Stimulated activated CD4-positive, alpha-beta T cell treated with anti-CD3 and anti-CD28 coated beads, Interleukin-1b, Interleukin-23, amount 100 ng/mL, for 48 hours (primary cell): ENCODE data around the gene VSTM1.
A peak's percentile ranks its signal among the peaks of the same experiment; 100 is the strongest.
"Not testable (repeated sequence)": the region's sequence is repeated elsewhere in the genome, so short reads cannot be mapped to it uniquely, and the experiment has no call there.

Experiments
- DNase-seq: peaks from one replicate; pipeline ENCODE4 v3.0.0-alpha.2; 2020

The VSTM1 gene

DNA sequence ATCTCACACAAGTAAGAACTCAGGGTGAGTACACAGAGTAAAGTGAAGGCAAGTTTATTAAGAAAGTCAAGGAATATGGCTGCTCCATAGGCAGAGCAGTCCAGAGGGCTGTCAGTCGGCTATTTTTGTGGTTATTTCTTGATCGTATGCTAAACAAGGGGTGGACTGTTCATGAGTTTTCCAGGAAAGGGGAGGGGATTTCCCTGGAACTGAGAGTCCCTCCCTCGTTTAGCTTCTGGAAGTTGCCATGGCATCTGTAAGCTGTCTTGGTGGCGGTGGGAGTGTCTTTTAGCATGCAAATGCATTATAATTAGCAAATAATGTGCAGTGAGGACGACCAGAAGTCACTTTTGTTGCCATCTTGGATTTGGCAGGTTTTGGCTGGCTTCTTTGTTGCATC, 5.8 kb upstream of the VSTM1 start:
- no peak for DNase-seq

DNA sequence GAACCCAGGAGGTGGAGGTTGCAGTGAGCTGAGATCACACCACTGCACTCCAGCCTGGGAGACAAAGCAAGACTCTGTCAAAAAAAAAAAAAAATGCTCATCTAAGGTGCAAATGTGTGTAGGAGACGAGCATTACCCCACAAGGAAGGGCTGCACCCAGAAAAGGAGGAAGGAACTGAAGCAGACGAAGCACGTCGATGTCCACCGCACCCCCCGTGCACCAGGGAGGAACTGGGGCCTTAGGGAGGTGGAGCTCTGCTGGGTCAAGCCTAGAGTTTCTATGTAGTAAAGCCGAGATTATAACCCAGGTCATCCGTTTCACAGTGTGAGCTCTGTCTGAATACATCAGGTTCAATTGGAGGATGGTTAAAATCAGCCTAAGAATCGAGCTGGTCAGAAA, 1.1 kb downstream of the VSTM1 start:
- DNase-seq: no peak

DNA sequence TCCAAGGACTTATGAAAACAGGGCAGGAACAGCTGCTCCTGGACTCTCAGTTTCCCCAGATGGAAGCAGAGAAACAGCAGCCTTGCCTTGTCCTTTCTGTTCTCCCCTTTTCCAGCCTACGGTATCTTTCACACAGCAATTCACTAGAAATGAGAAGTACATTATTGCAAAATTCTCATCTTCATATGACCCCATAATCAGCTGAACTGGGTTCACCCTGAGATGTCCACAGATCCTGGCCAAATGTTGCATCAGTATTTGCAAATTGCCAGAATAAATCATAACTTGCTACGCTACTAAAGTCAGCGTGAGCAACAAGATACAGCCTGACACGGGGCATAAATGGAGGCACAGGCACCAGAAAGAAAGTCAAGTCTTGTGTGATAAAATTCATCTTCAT, 16.1 kb downstream of the VSTM1 start:
- no peak for DNase-seq

DNA sequence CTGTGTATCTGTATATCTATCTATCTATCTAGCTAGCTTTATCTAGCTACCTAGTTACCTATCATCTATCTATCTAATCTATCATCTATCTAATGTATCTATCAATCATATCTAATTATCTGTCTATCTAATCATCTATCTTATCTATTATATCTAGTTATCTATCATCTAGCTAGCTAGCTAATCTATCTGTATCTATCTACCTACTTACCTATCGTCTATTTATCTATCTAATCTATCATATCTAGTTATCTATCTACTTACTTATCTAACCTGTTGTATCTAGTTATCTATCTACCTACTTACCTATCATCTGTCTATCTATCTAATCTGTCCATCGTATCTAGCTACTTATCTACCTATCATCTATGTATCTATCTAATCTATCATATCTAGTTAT, 17.9 kb downstream of the VSTM1 start:
- no peak for DNase-seq

DNA sequence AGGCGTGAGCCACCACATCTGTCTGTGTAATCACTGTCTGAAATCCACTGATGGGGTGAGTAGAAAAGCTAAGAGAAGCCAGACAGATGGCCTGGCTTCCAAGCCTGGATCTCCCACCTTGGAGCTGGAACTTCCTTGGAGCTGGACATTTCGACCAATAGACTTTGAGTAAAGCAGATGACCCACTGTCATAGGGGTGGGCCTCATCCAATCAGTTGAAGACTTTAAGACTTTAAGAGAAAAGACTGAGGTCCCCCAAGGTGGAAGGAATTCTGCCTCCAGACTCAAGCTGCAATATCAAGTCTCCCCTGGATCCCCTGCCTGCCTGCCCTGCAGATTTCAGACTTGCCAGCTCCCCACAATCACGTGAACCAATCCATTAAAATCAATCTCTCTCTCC, 20.7 kb downstream of the VSTM1 start:
- DNase-seq: no peak

DNA sequence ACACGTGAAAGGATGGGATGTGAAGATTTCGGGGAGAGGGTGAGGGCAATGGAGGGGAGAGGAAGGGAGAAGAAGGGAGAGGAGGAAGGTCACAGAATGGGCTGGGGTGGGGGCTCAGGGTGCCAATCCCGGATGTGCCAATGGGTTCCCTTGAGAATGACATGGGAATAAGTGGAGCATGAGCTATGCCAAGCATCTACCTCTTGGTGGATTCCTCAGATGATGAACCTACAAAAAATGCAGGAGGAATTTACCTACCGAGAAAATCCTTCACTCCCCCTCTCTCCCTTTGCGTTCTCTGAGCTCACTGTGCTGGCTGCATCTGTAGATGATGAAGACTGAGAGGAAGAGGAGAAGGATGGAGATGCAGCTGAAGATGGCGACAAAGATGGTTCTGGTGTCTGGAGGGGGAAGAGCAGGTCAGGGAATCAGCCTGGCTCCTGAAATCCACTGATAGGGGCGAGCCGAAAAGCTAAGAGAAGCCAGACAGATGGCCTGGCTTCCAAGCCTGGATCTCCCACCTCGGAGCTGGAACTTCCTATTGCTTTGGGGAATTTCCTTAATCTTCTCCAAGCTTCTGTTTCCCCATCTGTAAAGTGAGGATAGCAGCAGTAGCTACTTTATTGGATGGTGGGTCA, 21.6 kb downstream of the VSTM1 start:
- no peak for DNase-seq

DNA sequence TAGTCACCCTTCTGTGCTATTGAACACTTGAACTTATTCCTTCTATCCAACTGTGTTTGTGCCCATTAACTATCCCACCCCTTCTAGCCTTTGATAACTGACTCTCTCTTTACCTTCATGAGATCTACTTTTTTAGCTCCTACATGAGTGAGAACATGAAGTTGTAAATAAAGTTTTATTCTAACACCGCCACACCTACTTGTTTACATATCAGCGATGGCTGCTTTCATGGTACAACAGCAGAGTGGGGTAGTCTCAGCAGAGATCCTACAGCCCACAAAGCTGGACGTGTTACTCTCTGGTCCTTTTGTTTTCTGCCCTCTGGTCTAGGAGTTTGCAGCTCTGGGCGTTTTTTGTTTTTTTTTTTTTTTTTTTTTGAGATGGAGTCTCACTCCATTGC, 23.7 kb downstream of the VSTM1 start:
- DNase-seq: no peak

DNA sequence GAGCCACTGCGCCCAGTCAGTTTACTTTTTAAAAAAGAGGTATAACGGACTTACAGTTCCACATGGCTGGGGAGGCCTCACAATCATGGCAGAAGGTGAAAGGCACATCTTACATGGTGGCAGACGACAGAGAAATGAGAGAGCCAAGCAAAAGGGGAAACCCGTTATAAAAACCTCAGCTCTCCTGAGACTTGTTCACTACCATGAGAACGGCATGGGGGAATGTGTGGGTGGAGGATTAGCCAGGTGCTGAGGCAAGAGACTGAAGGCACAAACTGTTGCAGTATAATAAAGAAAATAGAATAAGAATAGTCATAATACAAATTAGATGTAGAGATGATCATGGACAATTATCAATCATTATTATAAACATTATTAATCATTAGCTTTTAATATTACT, 27.2 kb downstream of the VSTM1 start:
- DNase-seq: not testable (repeated sequence)

DNA sequence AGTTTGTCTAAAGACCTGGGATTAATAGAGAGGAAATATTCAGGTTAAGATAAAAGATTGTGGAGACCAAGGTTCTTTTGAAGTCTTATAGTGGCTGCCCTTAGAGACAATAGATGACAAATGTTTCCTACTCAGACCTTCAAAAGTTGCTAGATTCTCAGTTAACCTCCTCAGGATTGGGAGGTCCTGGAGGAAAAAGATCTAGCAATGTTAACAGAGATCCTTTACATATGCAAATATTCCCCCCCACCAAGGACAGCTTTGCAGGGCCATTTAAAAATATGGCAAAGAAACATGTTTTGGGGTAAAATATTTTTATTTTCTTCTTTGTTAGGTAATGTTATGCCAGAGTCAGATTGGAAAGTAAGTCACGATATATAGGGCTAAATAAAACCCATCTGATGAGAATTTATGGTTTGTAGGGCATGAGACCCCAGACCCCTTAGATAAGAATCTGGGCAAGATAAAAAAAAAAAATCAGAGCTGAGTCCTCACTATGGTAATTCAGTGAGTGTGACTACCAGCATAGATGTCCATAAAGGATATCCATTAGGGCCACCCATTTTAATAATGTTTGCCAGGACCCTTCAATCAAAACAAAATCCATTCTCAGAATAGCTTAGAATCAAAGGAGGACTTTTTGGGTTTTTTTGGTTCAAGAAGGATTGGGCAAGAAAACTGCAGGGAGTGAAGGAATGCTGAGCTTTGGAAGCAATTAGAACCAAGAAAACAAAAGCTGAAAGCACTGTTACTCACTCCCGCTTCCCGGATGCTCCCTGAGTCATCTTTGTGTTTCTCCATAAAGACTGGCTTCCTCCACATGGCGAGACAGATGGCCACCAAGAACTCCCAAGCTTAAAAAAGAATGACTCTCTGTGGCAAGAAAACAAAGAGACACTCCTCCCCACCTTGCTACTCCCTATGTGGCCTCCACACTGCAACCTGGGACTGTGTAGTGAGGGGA, 28.2 kb downstream of the VSTM1 start:
- DNase-seq: no peak

DNA sequence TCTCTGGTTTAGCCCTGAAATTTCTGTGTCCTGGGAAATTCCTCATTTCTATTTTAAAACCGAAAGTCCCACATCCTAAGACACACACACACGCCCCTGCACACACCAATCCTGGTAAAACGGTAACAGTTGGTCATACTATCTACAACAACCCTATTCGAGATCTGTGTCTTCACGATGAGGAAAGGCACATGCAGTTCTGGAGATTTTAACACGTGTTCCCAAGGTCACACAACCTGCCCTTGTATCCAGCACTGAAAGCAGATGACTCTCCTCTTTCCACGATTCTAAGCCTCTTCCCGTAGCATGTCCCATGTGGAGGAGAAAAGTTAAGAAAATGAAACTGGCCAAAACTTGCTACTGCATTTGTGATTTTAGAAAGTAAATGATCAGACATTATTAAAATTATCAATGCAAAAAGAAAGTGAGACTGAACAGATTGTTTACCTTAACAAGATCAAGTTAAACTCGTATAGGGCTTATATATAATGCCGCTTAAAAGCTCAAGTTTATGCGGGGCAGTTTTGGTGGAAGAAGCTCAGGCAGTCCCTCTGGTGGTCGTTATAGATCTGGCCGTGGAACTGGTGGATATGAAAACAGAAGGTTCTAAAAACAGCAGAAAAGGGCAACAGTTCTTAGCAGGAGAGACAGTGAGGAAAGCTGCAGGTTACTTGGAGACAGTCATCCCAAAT, 32.7 kb downstream of the VSTM1 start:
- DNase-seq: no peak

DNA sequence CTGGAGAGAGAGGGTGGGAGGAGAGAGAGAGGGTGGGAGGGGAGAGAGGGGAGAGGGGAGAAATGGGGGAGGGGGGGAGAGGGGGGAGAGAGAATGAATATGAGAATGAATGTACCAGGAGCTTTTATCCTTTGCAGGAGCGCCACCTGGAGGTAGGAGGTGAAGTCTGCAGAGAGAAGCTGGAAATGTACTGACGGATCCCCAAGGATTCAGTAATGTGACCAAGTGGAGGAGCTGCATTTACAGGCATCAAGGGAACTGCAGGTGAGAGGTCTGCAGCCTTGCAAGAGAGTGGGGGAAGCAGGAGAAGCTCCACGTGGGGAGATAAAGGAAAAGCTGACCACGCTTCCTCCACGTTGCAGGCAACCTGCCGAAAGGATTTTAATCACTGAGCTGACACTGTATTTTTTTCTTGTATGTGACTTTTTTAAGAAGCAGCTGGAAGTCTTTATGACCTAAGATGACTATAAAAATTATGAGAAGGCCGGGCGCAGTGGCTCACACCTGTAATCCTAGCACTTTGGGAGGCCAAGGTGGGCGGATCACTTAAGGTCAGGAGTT, 33.7 kb downstream of the VSTM1 start:
- peak; percentile 45 for DNase-seq

DNA sequence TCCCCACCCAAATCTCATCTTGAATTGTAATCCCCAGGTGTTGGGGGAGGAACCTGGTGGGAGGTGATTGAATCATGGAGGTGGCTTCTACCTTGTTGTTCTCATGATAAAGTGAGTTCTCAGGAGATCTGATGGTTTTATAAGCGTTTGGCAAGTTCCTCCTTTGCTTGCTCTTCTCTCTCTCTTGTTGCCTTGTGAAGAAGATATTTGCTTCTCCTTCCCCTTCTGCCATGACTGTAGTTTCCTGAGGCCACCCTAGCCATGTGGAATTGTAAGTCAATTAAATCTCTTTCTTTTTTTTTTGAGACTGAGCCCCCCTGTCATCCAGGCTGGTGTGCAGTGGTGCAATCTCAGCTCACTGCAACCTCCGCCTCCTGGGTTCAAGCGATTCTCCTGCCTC, 34.4 kb downstream of the VSTM1 start:
- no peak for DNase-seq

DNA sequence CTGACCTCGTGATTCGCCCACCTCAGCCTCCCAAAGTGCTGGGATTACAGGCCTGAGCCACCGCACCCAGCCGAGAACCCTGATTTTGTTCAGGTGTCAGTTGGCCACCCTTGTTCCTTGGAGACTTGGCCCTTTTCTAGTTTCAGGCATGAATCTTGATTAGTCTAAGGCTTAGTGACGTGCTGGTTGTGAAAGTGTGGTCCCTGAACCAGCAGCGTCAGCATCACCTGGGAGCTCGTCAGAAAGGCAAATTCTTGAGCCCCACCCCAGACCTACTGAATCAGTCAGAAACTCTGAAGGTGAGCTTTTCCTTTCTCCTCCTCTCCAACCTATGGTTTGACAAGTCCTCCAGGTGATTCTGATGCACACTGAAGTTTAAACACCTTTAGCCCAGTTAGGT, 37.0 kb downstream of the VSTM1 start:
- DNase-seq: no peak

DNA sequence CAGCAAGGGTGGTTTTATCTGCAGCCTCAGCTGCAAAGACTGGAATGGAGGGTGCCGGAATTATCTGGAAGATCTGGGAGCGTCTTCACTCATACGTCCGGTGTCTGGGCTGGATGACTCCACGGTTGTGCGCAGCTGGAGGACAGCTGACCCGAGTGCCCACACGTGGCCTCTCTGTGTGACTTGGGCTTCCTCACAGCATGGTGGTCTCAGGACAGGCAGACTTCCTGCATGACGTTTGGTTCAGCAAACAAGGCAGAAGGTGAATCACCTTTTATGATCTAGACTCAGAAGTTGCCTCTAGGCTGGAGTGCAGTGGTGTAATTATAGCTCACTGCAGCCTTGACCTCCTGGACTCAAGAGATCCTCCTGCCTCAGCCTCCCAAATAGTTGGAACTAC, 39.0 kb downstream of the VSTM1 start:
- DNase-seq: no peak

DNA sequence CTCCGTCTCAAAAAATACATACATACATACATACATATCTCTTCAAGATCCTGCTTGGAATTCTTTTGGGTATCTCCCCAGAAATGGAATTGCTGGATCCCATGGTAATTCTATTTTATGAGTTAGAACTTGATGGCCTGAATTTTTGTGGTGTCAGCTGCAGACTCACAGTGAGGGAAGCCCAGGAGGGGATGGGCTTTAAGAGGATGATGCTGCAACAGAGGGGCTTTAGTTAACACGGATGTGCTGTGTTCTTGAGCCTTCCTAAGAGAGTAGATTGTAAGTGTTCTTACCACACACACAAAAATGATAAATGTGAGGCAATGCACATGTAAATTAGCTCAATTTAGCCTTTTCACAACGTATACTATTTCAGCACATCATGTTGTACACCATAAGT, 40.5 kb downstream of the VSTM1 start:
- DNase-seq: no peak

DNA sequence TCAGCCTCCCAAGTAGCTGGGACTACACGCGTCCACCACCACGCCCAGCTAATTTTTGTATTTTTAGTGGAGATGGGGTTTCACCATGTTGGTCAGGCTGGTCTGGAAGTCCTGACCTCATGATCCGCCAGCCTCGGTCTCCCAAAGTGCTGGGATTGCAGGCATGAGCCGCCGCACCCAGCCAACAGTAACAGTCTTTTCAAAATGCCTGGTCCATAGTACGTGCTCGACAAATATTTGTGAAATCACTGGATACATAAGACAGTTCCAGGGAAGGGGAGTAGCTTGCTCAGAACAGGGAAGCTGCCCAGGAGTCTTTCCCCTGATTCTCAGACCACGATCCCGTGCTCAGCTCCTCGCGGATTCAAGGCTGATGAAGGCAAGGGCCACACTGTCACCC, 41.8 kb downstream of the VSTM1 start:
- no peak for DNase-seq

DNA sequence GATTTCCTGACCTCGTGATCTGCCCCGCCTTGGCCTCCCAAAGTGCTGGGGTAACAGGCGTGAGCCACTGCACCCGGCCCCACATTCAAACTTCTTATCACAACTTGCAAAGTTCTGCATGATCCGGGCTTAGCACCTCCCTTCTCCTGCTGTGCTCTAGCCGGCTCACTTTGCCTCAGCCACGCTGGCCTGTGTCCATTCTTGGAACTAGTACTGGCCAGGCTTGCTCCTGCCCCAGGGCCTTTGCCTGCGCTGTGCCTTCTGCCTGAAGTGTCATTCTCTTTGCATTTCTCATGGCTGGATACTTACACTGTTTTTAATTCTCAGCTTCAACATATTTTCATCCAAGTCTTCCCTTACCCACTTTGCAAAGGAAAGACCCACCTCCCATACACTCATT, 42.3 kb downstream of the VSTM1 start:
- DNase-seq: no peak

DNA sequence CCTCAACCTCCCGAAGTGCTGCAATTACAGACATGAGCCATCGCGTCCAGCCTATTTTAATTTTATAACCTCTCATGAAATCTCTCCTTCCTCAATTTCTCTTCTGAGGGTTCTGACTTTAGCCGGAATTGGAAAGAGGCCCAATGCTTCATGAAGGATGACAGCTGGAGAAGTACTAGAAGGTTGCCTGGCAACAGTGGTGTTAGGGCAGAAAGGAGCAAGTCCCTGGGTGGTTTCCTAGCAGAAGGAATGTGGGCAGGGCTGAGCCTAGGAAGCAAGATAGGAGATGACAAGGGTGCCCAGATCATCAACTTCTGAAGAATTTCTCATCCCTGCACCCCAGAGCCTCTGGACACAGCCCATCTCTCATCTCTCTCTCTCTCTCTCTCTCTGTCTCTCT, 46.4 kb downstream of the VSTM1 start:
- no peak for DNase-seq

DNA sequence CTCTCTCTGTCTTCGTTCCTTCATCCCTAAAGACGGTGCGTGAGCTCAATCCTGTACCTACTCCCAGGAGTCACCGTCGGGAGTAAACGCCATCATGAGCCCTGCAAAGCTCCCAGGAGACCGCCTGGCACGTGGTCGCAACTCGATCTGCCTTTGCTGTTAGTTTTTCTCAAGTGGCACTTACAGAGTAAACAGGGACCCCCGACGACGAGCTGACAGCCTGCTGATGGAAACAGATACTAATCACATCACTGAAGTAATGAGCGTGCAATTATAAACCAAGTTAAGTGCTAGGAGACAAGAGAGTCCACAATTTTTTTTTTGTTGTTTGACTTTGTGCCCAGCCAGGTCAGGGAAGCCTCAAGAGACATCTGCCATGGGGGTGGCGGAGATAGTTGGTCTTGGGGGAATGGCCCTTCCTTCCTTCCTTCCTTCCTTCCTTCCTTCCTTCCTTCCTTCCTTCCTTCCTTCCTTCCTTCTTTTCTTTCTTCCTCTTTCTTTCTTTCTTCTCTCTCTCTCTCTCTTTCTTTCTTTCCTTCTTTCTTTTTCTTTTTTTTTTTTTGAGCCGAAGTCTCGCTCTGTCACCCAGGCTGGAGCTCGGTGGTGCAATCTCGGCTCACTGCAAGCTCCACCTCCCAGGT, 48.7 kb downstream of the VSTM1 start:
- DNase-seq: no peak

DNA sequence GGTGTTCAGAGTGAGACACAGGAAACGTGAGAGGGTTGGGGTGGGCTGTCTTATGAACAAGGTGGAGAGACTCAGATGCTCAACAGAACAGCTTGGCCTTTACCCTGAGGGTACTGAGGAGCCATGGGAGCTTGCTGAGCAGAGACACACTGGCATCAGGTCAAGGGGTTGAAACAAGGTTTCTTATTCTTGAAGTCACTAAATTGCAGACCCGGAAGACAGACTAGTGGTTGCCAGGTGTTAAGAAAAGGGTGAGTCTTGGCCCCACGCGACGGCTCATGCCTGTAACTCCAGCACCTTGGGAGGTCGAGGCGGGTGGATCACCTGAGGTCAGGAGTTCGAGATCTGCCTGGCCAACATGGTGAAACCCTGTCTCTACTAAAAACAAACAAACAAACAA, 49.8 kb downstream of the VSTM1 start:
- no peak for DNase-seq

DNA sequence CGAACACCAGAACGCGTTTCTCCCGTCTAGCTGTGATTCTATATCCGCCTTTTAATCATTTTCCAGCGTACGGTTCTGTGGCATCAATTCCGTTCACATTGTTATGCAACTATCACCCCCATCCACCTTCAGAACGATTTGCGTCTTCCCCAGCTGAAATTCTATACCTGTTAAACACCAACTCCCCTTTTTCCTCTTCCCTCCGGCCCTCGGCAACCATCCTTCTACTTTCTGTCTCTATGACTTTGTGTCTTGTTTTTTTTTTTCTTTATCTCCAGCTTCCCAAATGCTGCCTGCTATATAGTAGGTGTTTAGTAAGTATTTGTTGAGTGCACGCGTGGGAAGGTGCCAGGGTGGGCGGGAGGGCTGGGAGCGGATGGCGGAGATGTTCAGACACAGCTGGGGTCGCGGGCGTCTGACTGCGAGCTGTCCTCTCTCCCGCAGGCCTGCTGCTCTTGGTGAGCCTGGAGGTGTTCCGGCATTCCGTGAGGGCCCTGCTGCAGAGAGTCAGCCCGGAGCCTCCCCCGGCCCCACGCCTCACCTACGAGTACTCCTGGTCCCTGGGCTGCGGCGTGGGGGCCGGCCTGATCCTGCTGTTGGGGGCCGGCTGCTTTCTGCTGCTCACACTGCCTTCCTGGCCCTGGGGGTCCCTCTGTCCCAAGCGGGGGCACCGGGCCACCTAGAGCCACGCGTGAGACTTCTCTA, 52.0 kb downstream of the VSTM1 start:
- DNase-seq: no peak

DNA sequence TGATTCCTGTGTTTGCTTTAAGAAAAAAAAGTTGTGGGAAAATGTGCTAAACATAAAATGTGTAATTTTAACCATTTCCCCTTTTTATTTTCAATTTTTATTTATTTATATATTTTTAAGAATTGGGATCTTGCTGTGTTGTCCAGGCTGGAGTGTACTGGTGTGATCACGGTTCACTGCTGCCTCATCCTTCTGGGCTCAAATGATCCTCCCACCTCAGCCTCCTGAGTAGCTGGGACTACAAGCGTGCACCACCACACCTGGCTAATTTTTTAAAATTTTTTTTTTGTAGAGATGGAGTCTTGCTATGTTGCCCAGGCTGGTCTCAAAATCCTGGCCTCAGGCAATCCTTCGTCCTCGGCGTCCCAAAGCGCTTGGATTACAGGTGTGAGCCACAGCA, 53.2 kb downstream of the VSTM1 start:
- DNase-seq: no peak
